Urothelium cell line (cell line): ENCODE data around the gene PHLPP1.

Experiments used
- DNase-seq: peaks from one replicate; pipeline ENCODE4 v3.0.0; 2011; ENCODE audit warnings: low spot score, mixed read lengths
- FAIRE-seq: peaks from 2 replicates; lab custom pipeline; 2011; peaks lifted over from hg19 to GRCh38; lab: Jason Lieb, UNC

Gene PHLPP1

GRCh38 chr18:62841405-62841804 is 126.1 kb downstream of the PHLPP1 start:
- FAIRE-seq (no peak), DNase-seq (no peak)

GRCh38 chr18:62842898-62843297 is 127.6 kb downstream of the PHLPP1 start:
- FAIRE-seq: no peak

DNA sequence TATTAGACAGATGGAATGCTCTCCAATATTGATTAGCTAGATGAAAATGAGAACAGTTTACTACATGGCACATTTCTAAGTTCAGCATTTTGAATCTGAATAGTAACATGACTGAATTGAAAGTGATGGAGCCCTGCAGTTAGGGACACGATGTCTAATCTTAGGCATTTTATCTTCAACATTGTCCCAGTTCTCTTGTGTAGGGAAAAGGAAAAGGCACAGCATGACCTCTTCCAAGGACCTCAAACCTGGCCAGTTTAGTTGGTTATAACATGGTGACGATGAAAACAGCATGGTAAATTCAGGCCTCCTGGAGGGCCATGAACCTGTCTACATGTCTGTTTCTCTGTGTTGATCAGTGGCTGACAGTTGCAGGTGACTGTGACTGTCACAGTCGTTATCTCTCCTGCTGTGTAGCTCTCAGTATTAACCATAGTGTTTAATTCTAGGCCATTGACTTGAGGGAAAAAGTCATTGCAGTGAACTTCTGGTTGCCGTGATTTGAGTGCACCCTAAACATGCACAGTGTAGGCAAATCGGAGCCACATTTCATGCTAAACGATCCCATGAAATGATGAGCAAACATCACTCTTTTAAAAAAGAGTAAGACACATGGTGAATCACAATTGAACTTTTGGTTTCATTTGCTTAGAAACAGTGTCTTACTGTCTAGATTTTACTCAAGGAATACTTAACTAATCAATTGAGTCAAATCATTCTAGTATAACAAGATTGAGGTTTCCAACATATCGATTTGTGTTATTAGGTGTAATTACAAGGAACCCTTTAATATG is 129.7 kb downstream of the PHLPP1 start:
- no peak for DNase-seq
- no peak for FAIRE-seq

More at GRCh38 chr18:62842898-62843297, 127.6 kb downstream of the PHLPP1 start:
- DNase-seq: no peak

GRCh38 chr18:62846313-62846712 is 131.0 kb downstream of the PHLPP1 start:
- no peak for DNase-seq
- FAIRE-seq: no peak

- no peak for FAIRE-seq
- DNase-seq: no peak
Measured at GRCh38 chr18:62847081-62847480, 131.7 kb downstream of the PHLPP1 start.

DNA sequence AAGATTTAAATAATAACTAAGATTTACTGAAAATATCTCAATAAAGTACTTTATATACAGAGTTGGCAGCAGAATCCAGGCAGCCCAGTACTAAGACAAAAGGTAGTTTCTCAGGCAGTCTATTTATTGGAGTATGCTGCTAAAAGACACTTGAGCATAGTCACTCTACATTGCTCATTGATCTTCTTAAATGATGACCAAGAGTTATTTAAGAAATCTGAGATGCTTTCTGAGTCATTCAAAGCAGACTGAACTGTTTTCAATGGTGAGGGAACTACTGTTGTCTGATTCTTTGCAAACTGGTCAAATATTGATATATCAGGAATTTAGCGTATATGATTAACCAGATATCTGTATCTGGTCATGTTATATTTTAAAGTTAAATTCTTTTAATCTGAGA is 133.6 kb downstream of the PHLPP1 start:
- no peak for DNase-seq
- FAIRE-seq: no peak

- FAIRE-seq (no peak), DNase-seq (no peak)
Measured at GRCh38 chr18:62850619-62851306, 135.4 kb downstream of the PHLPP1 start.

DNA sequence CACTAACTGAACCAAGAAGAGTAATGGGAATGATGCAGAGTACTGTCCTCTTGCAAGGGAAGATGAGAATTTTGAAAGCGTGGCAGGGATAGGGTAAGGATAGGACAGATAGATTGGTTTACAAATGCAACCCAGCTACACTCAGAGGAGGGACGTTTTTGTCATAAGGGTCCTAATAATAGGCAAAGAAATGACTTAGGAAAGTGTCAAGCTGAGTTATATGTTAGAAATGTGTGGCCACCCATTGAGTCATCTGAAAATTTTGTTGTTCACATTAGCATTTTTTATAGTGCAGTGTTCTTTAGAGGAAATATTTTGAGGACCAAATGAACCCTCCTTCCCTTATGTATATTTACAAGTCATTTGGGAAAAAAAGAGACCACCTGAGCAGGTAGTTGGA is 137.5 kb downstream of the PHLPP1 start:
- FAIRE-seq: no peak
- DNase-seq: no peak

DNA sequence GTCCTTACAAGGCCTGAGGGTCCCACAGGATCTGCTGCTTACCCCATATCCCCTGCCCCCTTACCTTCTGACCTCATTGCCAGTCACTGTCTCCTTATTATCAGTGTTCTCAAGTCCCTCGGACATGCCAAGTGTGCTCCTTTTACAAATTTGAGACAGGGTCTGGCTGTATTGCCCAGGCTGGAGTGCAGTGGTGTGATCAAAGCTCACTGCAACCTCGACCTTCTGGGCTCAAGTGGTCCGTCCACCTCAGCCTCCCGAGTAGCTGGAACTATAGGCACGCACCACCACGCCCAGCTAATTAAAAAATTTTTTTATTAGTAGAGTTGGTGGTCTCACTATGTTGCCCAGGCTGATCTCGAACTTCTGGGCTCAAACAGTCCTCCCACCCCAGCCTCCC is 141.0 kb downstream of the PHLPP1 start:
- FAIRE-seq: no peak
- DNase-seq: no peak

GRCh38 chr18:62857263-62857976 is 142.1 kb downstream of the PHLPP1 start:
- FAIRE-seq: no peak
- DNase-seq: no peak

DNA sequence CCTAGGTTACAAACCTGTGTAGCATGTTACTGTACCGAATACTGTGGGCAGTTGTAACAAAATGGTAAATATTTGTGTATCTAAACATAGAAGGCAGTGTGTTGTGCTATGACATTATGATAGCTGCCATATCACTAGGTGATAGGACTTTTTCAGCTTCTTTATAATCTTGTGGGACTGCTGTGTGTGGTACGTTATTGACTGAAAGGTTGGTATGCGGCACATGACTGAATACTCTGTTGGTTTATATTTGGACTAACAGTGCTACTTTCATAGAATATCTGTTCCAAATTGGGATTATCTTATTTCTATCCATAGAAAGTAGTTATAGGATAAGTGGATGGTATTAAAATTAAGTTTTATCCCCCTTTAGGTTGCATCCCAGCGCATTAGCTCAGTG is 144.7 kb downstream of the PHLPP1 start:
- FAIRE-seq: no peak
- DNase-seq: no peak

DNA sequence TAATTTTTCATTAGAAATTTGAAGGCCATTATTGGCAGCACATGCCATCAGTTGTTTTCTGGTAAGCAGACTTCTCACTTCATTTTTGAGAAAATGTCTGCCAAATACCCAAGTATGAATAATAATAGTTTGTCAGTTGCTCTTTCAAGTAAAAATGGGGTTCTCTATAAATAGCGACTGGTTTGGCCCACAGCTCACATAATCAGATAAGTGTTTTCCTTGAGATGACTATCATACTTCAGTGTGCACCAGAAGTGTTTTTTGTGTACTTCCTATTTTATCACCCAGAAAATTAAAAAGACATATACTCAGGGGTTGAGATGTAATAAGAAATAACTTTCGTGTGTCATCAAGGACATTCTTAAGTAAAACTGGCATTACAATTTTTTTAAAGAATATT is 147.1 kb downstream of the PHLPP1 start:
- FAIRE-seq (no peak), DNase-seq (no peak)

- DNase-seq: no peak
- FAIRE-seq: no peak
Measured at GRCh38 chr18:62863579-62864001, 148.2 kb downstream of the PHLPP1 start.

- DNase-seq (no peak), FAIRE-seq (no peak)
Measured at GRCh38 chr18:62865498-62865897, 150.2 kb downstream of the PHLPP1 start.

DNA sequence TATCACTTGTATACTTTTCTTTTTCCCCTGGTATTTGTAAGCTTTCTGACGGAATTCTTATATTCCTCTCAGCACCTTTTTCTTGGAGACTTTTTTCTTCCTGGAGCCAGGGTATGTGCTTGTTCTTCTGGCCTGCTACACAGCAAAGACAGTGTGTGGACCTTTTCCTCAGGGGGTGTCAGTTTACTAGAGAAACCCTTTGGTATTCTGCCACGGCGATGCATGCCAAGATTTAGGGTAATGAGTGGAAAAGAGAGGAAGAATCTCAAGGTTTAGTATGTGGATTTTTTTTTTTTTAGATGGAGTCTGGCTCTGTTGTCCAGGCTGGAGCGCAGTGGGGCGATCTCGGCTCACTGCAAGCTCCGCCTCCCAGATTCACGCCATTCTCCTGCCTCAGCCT is 152.2 kb downstream of the PHLPP1 start:
- DNase-seq (no peak), FAIRE-seq (no peak)

GRCh38 chr18:62868645-62869044 is 153.3 kb downstream of the PHLPP1 start:
- no peak for FAIRE-seq
- no peak for DNase-seq

DNA sequence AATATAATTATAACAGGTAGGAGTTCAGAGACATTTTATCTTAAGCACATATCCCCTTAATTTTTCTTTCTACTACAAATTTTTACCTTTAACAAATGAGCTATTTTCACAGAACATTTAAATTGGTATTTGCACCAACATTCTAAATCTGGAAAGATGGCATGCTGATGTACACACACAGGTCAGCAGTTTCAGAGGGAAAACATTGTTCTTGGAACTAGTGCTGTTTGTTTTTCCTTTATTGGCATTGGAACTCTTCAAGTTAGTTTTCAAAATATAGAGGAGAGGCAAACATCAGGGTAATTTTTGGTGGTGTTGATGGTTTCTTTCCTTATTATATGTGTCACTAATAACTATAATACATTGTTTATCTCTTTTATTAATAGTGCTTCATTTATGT is 155.3 kb downstream of the PHLPP1 start:
- DNase-seq: no peak
- FAIRE-seq: no peak

DNA sequence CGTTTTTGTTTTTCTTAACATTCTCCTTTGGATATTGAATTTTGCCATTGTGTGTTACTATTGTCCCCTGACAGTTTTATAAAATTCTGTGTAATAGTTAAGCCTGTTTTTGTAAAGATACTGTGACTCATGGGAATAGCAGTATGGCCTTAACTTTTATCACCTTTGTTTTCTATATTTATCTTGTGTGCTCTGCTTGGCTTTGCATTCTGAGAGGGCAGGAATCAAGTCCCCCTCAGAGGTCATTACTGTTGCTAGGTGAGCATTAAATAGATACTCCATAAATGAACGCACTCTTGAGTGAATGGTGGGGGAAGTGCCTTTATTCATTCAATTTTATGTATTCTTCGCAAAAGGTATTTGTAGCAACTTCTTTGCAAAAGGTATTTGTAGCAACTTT is 160.0 kb downstream of the PHLPP1 start:
- FAIRE-seq: no peak
- no peak for DNase-seq

- FAIRE-seq: no peak
Measured at GRCh38 chr18:62876111-62876510, 160.8 kb downstream of the PHLPP1 start.

GRCh38 chr18:62876828-62877227 is 161.5 kb downstream of the PHLPP1 start:
- FAIRE-seq (no peak), DNase-seq (no peak)

More at GRCh38 chr18:62876111-62876510, 160.8 kb downstream of the PHLPP1 start:
- DNase-seq: no peak

DNA sequence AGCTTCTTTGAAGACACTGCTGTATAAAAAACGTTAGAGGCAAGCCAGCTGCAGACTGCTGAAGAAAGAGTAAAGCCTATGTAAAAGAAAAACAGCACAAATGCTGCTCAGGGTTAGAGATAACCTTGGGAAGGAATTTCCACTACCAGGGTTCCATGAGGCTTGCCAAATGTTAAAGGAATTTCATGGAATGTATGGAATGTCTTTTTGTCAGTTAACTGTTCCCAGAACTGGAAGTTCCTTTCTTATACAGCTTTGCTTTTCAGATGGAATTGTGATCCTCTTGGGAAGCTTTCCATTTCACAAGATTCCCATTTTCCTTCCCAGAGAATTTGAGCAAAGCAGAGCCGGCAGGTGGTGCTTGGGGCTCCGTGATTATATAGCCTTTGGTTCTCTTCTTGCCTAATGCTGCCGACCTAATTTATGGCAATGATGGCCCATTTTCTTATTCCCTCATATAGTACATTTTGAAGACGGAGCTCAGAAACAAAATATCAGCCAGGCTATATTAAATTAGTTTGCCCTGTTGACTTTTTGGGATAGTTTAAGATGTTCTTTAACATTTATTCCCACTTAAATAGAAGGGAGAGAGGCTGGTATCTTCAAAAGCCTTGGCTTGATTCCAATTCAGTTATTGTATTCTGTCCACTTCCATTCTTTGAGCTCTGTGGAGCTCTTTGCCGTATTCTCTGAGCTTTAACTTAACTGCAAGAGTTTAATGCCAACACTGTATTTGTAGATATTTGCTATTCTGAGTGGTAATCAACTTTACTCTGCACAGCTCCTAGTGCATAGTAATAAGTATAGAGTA is 162.3 kb downstream of the PHLPP1 start:
- DNase-seq (peak; percentile 14), FAIRE-seq (no peak)
